ENCODE measurements around the gene TUBGCP3.

TUBGCP3 gene

DNA sequence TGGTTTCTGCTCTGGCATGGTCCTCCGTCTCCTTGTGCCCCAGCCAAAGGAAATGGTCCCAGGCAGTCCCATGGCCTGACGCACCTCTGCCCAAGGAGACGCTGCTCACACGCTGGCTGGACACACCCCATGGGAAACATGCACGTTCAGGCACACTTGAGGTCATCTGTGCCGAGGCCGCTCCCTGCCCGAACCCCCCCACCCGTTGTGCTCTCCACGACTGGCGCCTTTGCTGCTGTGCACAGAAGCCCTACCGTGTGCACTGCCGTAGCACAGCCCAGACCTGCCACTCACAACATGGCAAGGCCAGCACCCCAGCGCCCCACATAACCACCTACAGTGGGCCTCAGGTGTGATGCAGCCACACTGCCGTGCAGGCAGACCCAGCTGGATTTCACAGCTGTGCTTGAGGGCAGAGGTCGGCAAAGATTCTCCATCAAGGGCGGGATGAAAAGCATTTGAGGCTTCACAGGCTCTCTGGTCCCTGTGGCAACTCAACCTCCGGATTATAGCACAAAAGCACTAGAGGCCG lies 146.1 kb downstream of the TUBGCP3 start:
- no peak for DNase-seq (ENCODE audit: low read depth)

DNA sequence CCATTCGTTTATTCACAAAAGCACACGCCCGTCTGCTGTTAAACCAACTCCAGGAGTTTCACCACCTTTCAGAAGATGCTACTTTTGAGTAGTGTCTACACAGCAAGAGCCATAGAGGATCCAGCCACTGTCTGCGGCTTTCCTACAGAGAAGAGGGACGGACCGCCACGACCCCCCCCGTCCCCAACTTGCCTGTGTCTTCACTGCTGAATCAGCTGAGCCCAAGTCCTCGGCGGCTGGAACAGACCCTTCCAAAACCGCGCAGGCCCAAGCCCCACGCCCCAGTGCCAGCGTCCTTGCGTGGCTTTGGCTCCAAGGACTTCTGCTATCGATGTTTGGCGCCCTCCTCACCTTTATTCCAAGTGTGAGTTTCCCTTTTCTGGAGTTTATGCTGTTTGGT lies 146.7 kb downstream of the TUBGCP3 start:
- no peak for DNase-seq (ENCODE audit: low read depth)

DNA sequence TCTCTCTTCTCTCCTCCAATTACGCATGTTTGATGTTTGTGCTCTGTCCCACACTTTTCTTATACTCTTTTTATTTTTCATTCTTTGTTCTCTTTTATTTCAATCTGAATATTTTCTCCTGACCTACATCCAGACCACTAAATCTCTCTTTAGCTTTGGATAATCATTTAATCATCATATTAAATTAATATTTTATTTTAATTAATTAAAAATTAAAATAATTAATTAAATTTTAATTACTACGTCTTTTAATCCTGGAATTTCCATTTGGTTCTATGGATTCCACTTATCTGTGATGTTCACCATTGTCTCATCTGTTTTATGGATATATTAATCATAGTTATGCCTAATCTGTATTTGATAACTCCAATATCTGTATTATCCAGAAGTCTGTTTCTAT lies 149.4 kb downstream of the TUBGCP3 start:
- DNase-seq (ENCODE audit: low read depth), result no peak

GRCh38 chr13:112438094-112438493 lies 149.9 kb downstream of the TUBGCP3 start:
- DNase-seq (ENCODE audit: low read depth), result no peak

GRCh38 chr13:112435973-112436372 lies 152.0 kb downstream of the TUBGCP3 start:
- DNase-seq (ENCODE audit: low read depth), result no peak
